Activated CD4-positive, alpha-beta T cell treated with anti-CD3 and anti-CD28 coated beads, Interleukin-2, Interleukin-4, amounts not matched to agents 100 ng/mL and 50 ng/mL, durations not matched to agents 16 hours and 8 hours (primary cell): ENCODE measurements around the gene OR13J1.
"Not testable (repeated sequence)": the region's sequence is repeated elsewhere in the genome, so short reads cannot be mapped to it uniquely, and the experiment has no call there.

ENCODE experiments used
- DNase-seq: peaks from one replicate; pipeline ENCODE4 v3.0.0-alpha.2; 2020; ENCODE audit warnings: low spot score

OR13J1 gene

GRCh38 chr9:35870351-35870923, at the start of gene OR13J1:
TSS of gene OR13J1 (minus strand) at chr9:35870401. CDS start at chr9:35870401, 0 bp downstream.
- DNase-seq = no peak

GRCh38 chr9:35919212-35920008, 49.2 kb upstream of the OR13J1 start:
- no peak for DNase-seq

- DNase-seq = no peak
Measured at GRCh38 chr9:35918780-35919179, 48.6 kb upstream of the OR13J1 start.

GRCh38 chr9:35917261-35917660, 47.1 kb upstream of the OR13J1 start:
- DNase-seq = no peak

GRCh38 chr9:35915681-35916294, 45.6 kb upstream of the OR13J1 start:
- DNase-seq = no peak

- no peak for DNase-seq
Measured at GRCh38 chr9:35914301-35914807, 44.2 kb upstream of the OR13J1 start.

- DNase-seq = not testable (repeated sequence)
Measured at GRCh38 chr9:35913429-35913828, 43.2 kb upstream of the OR13J1 start.

GRCh38 chr9:35912791-35913400, 42.7 kb upstream of the OR13J1 start:
- DNase-seq = no peak

GRCh38 chr9:35911690-35912089, 41.5 kb upstream of the OR13J1 start:
- DNase-seq = no peak

- DNase-seq = peak; percentile 70
Measured at GRCh38 chr9:35910613-35911359, 40.6 kb upstream of the OR13J1 start.

- DNase-seq = no peak
Measured at GRCh38 chr9:35909687-35910612, 39.7 kb upstream of the OR13J1 start.

GRCh38 chr9:35909274-35909673, 39.1 kb upstream of the OR13J1 start, which contains the start of gene SPAAR:
TSS of gene SPAAR (plus strand) at chr9:35909490. CDS start at chr9:35910464, 974 bp downstream.
- no peak for DNase-seq

GRCh38 chr9:35908504-35909125, 38.4 kb upstream of the OR13J1 start:
- no peak for DNase-seq

GRCh38 chr9:35907711-35908503, 37.7 kb upstream of the OR13J1 start:
- no peak for DNase-seq

- no peak for DNase-seq
Measured at GRCh38 chr9:35906923-35907699, 36.9 kb upstream of the OR13J1 start.

- no peak for DNase-seq
Measured at GRCh38 chr9:35905912-35906679, 35.9 kb upstream of the OR13J1 start, which contains the start of gene HRCT1. TSS of gene HRCT1 (plus strand) at chr9:35906202. CDS start at chr9:35906288, 86 bp downstream.

GRCh38 chr9:35905051-35905781, 35.0 kb upstream of the OR13J1 start:
- DNase-seq = no peak
